Neural progenitor cell (in vitro differentiated cells): ENCODE data around the gene LRPAP1.

Experiments
- CTCF ChIP-seq: fragments of 200-600 bp; sonication (generic); IDR thresholded peaks from 2 replicates; pipeline ENCODE4 v1.5.1; 2017; ENCODE audit warnings: antibody characterized with exemption, mild to moderate bottlenecking
- EZH2 ChIP-seq: fragments of 200-600 bp; sonication (generic); IDR thresholded peaks from 2 replicates; pipeline ENCODE4 v1.6.1; 2017; ENCODE audit warnings: antibody characterized with exemption, mild to moderate bottlenecking, moderate library complexity

- no peak for TF ChIP-seq CTCF
- no peak for TF ChIP-seq EZH2
These were observed 21.0 kb downstream of the LRPAP1 start for GRCh38 chr4:3511187-3511586.
